Omental fat pad (tissue), 4 donors: Measurements from ENCODE around the gene GON7. TPM values are rescaled to one million over a fixed set of nuclear protein-coding genes. Genes with fewer than 3 reads are reported as not detected.
A peak's percentile ranks its signal among the peaks of the same experiment; 100 is the strongest.

Experiments
- ATAC-seq: fragments of 150-250 bp; one replicate; pipeline ENCODE4 v1.9.1; 2016; ENCODE audit warnings: mild to moderate bottlenecking, moderate library complexity; ENCODE audit not compliant: low FRiP score
- DNase-seq: peaks from one replicate; pipeline ENCODE4 v3.0.0-alpha.2; 2019; ENCODE audit warnings: low spot score
- CTCF ChIP-seq, 3 donors: fragments of 450-650 bp; IDR thresholded peaks; one replicate each; pipeline ENCODE4 v1.5.1; 2016 to 2017; ENCODE audit warnings: antibody characterized with exemption in 3 of 3, mild to moderate bottlenecking in 3 of 3, moderate library complexity in 2 of 3
- total RNA-seq, 4 donors: library from RNA; depleted of rRNA; stranded (reverse); fragments of >200 nt; gene quantifications; one replicate each; pipeline ENCODE4 v1.1.0, GENCODE V29; 2016

The GON7 gene
- total RNA-seq, 4 donors from 2014 or later: 6.9 to 8.2 (median 7.7) TPM

- DNase-seq (no peak), ATAC-seq (no peak)
- TF ChIP-seq CTCF (IDR thresholded peaks at IDR 0.05): no peak
Measured at GRCh38 chr14:93220509-93220908, 13.6 kb upstream of the GON7 start.

- ATAC-seq: no peak
Measured at GRCh38 chr14:93219103-93219726, 12.3 kb upstream of the GON7 start.

GRCh38 chr14:93214598-93214997 is 7.7 kb upstream of the GON7 start:
- TF ChIP-seq CTCF (IDR thresholded peaks at IDR 0.05): no peak
- no peak for DNase-seq
- ATAC-seq: no peak

More at GRCh38 chr14:93219103-93219726, 12.3 kb upstream of the GON7 start:
- TF ChIP-seq CTCF (IDR thresholded peaks at IDR 0.05): no peak
- no peak for DNase-seq

- no peak for ATAC-seq
- DNase-seq: no peak
- TF ChIP-seq CTCF (IDR thresholded peaks at IDR 0.05): no peak
Measured at GRCh38 chr14:93212432-93212831, 5.6 kb upstream of the GON7 start.

GRCh38 chr14:93207468-93208308 is 823 bp upstream of the GON7 start:
- no peak for TF ChIP-seq CTCF (IDR thresholded peaks at IDR 0.05)
- ATAC-seq: peak; percentile 77
- DNase-seq: no peak

- TF ChIP-seq CTCF (IDR thresholded peaks at IDR 0.05): no peak
- DNase-seq (no peak), ATAC-seq (no peak)
Measured at GRCh38 chr14:93201155-93201704, 5.6 kb downstream of the GON7 start.
